ENCODE measurements around the gene EIF3D. TPM values are rescaled to one million over a fixed set of nuclear protein-coding genes. Genes with fewer than 3 reads are reported as not detected.

Gene EIF3D
- total and polyA plus RNA-seq, 2 of the 4 experiments (the other 2 are of a cell fraction): 339 to 746 TPM

- H2BK20ac ChIP-seq (ENCODE audit: low read depth, low read length): no peak overlapping the region
- H4K20me1 ChIP-seq (ENCODE audit: insufficient read depth, low read length): peaks cover 8% of the 10 kb centered on the region; the same call in 1 of the 2 replicates
- H3K14ac ChIP-seq (replicated peaks; ENCODE audit: low read depth, low read length): no peak overlapping the region
- no peaks in the 10 kb centered on the region for H3K27me3 ChIP-seq (ENCODE audit: control insufficient read depth, insufficient read depth, low read length)
- no peak overlapping the region for H2AFZ ChIP-seq (replicated peaks; ENCODE audit: low read length, poor library complexity)
- H2AK9ac ChIP-seq (replicated peaks; ENCODE audit: low read depth, low read length, poor library complexity): no peak overlapping the region
- H4K91ac ChIP-seq (ENCODE audit: insufficient read depth, low read depth, low read length): no peak overlapping the region
- H3K9me1 ChIP-seq (ENCODE audit: insufficient read depth, low read length): peaks cover 10% of the 10 kb centered on the region
- BruUV-seq (replicated peaks): no TSS peak
- no peak for TF ChIP-seq USF2 (IDR thresholded peaks at IDR 0.05; ENCODE audit: low read depth, low read length)
- H2BK15ac ChIP-seq (ENCODE audit: low read depth, low read length): no peak overlapping the region
- no peak overlapping the region for H3K23ac ChIP-seq (ENCODE audit: low read depth, low read length)
- H3K9ac ChIP-seq (ENCODE audit: low read depth, low read length): no peak overlapping the region
- H3K36me3 ChIP-seq (ENCODE audit: control insufficient read depth, insufficient read depth, low read length): peaks cover 43% of the 10 kb centered on the region
- ATAC-seq (ENCODE audit: low read depth) (no peak), DNase-seq (no peak)
- POLR2A ChIA-PET (ENCODE audit: unreplicated experiment): no interaction called here
- H4K8ac ChIP-seq (ENCODE audit: low read depth in 2 of 2, low read length in 2 of 2): no peak overlapping the region
- no peak overlapping the region for H2AK5ac ChIP-seq (ENCODE audit: low read depth, low read length)
- CTCF ChIA-PET: no interaction called here
- no peak overlapping the region for H3K27ac ChIP-seq (ENCODE audit: insufficient read depth, low read length)
- H2BK5ac ChIP-seq (ENCODE audit: low read depth, low read length, poor library complexity, severe bottlenecking): no peak overlapping the region
- no peak overlapping the region for H3K4ac ChIP-seq (ENCODE audit: low read depth, low read length)
- H3K4me2 ChIP-seq (ENCODE audit: low read depth, low read length): no peak overlapping the region
- dilution Hi-C loops (cut with HindIII; ENCODE audit: low sequenced_read_pairs, unreplicated experiment): no loop called here
- in situ Hi-C loops (cut with MboI; ENCODE audit: low sequenced_read_pairs): no loop called here
- H3K4me3 ChIP-seq (ENCODE audit: insufficient read depth, low read depth, low read length): no peak overlapping the region
- H3K9me3 ChIP-seq (ENCODE audit: control insufficient read depth, insufficient read depth, low read length): no peaks in the 10 kb centered on the region
- H3K56ac ChIP-seq (ENCODE audit: extremely low read depth, insufficient read depth, low read length): no peak overlapping the region
- WGBS, 2 experiments (ENCODE audit: extremely low coverage in 2 of 2, insufficient read length in 1 of 2): 83% methylated on average over 1 of the region's 6 CpGs; no CpG with 5 or more reads in 1 of the 2 experiments
- no peak overlapping the region for H2BK120ac ChIP-seq (ENCODE audit: low read depth, low read length)
- peaks cover 13 to 63% of the 10 kb centered on the region in 2 experiments for H3K79me1 ChIP-seq (ENCODE audit: low read depth in 1 of 2, low read length in 2 of 2)
- H3K4me1 ChIP-seq (ENCODE audit: control insufficient read depth, insufficient read depth, low read length): peaks cover 8% of the 10 kb centered on the region
- no peak overlapping the region for H3K18ac ChIP-seq (ENCODE audit: low read depth, low read length)
- intact Hi-C loops (cut with micrococcal nuclease): no loop called here
- H4K5ac ChIP-seq (ENCODE audit: low read depth, low read length): no peak overlapping the region
Measured at GRCh38 chr22:36475341-36475740, 53.6 kb downstream of the EIF3D start.

Data from IMR-90 (cell line).